ENCODE results near the gene RSRC1. TPM values are rescaled to one million over a fixed set of nuclear protein-coding genes. Genes with fewer than 3 reads are reported as not detected.
"Not testable (repeated sequence)": the region's sequence is repeated elsewhere in the genome, so short reads cannot be mapped to it uniquely, and the experiment has no call there.

RSRC1 gene
- total RNA-seq, 1 experiment from 2014 or later, result 35.8 TPM

GRCh38 chr3:158505117-158505516, 395.2 kb downstream of the RSRC1 start:
- TF ChIP-seq CTCF (IDR thresholded peaks at IDR 0.05; ENCODE audit: unreplicated experiment), result no peak
- Mint-ChIP-seq H3K27ac (ENCODE audit: low read depth, unreplicated experiment) (no peak overlapping the region), H3K4me3 (ENCODE audit: unreplicated experiment) (no peak overlapping the region), H3K4me1 (ENCODE audit: insufficient read depth, unreplicated experiment) (peaks cover 5% of the 10 kb centered on the region), H3K9me3 (ENCODE audit: unreplicated experiment) (peaks cover 7% of the 10 kb centered on the region), H3K27me3 (ENCODE audit: insufficient read depth, unreplicated experiment) (no peaks in the 10 kb centered on the region), H3K36me3 (ENCODE audit: insufficient read depth, unreplicated experiment) (no peaks in the 10 kb centered on the region)
- CTCF ChIA-PET, result interaction anchor here (0.5 to 0.6 kb wide), 3 partner anchors 14 to 840 kb away, joined by 3 read pairs; no protein-coding TSS in a partner anchor
- BruUV-seq (replicated peaks), result no TSS peak
- POLR2A ChIA-PET, result no interaction called here
- intact Hi-C loops (cut with micrococcal nuclease), result no loop called here
- DNase-seq (ENCODE audit: unreplicated experiment), result no peak

GRCh38 chr3:158506456-158506855, 396.6 kb downstream of the RSRC1 start:
- no TSS peak for BruUV-seq (replicated peaks)
- Mint-ChIP-seq H3K27ac (ENCODE audit: low read depth, unreplicated experiment) (no peak overlapping the region), H3K4me1 (ENCODE audit: insufficient read depth, unreplicated experiment) (peaks cover 5% of the 10 kb centered on the region), H3K9me3 (ENCODE audit: unreplicated experiment) (no peaks in the 10 kb centered on the region), H3K27me3 (ENCODE audit: insufficient read depth, unreplicated experiment) (no peaks in the 10 kb centered on the region), H3K36me3 (ENCODE audit: insufficient read depth, unreplicated experiment) (no peaks in the 10 kb centered on the region), H3K4me3 (ENCODE audit: unreplicated experiment) (no peak overlapping the region)
- DNase-seq (ENCODE audit: unreplicated experiment), result no peak
- TF ChIP-seq CTCF (IDR thresholded peaks at IDR 0.05; ENCODE audit: unreplicated experiment), result no peak
- POLR2A ChIA-PET, result no interaction called here
- CTCF ChIA-PET, result interaction anchor here (0.7 kb wide), 1 partner anchor 16 kb away, joined by 3 read pairs; no protein-coding TSS in a partner anchor
- intact Hi-C loops (cut with micrococcal nuclease), result no loop called here

- ChIA-PET CTCF (no interaction called here), POLR2A (no interaction called here)
- Mint-ChIP-seq H3K4me3 (ENCODE audit: unreplicated experiment) (no peak overlapping the region), H3K27me3 (ENCODE audit: insufficient read depth, unreplicated experiment) (no peaks in the 10 kb centered on the region), H3K27ac (ENCODE audit: low read depth, unreplicated experiment) (no peak overlapping the region), H3K4me1 (ENCODE audit: insufficient read depth, unreplicated experiment) (peaks cover 5% of the 10 kb centered on the region), H3K36me3 (ENCODE audit: insufficient read depth, unreplicated experiment) (no peaks in the 10 kb centered on the region), H3K9me3 (ENCODE audit: unreplicated experiment) (no peaks in the 10 kb centered on the region)
- no peak for DNase-seq (ENCODE audit: unreplicated experiment)
- no TSS peak for BruUV-seq (replicated peaks)
- intact Hi-C loops (cut with micrococcal nuclease), result no loop called here
- TF ChIP-seq CTCF (IDR thresholded peaks at IDR 0.05; ENCODE audit: unreplicated experiment), result no peak
These were observed 398.6 kb downstream of the RSRC1 start for GRCh38 chr3:158508481-158508880.

GRCh38 chr3:158509891-158510290, 400.0 kb downstream of the RSRC1 start:
- BruUV-seq (replicated peaks), result no TSS peak
- ChIA-PET CTCF (no interaction called here), POLR2A (no interaction called here)
- TF ChIP-seq CTCF (IDR thresholded peaks at IDR 0.05; ENCODE audit: unreplicated experiment), result no peak
- peaks cover 5% of the 10 kb centered on the region for H3K4me1 Mint-ChIP-seq (ENCODE audit: insufficient read depth, unreplicated experiment)
- H3K9me3 Mint-ChIP-seq (ENCODE audit: unreplicated experiment), result no peaks in the 10 kb centered on the region
- peak; percentile 46 for DNase-seq (ENCODE audit: unreplicated experiment)
- H3K27me3 Mint-ChIP-seq (ENCODE audit: insufficient read depth, unreplicated experiment), result no peaks in the 10 kb centered on the region
- H3K36me3 Mint-ChIP-seq (ENCODE audit: insufficient read depth, unreplicated experiment), result peaks cover 6% of the 10 kb centered on the region
- H3K4me3 Mint-ChIP-seq (ENCODE audit: unreplicated experiment), result no peak overlapping the region
- intact Hi-C loops (cut with micrococcal nuclease), result no loop called here
- no peak overlapping the region for H3K27ac Mint-ChIP-seq (ENCODE audit: low read depth, unreplicated experiment)

GRCh38 chr3:158516729-158517128, 406.8 kb downstream of the RSRC1 start:
- BruUV-seq (replicated peaks); CTCF ChIA-PET; POLR2A ChIA-PET; H3K4me3 Mint-ChIP-seq (ENCODE audit: unreplicated experiment); DNase-seq (ENCODE audit: unreplicated experiment); H3K36me3 Mint-ChIP-seq (ENCODE audit: insufficient read depth, unreplicated experiment); intact Hi-C loops (cut with micrococcal nuclease); H3K27ac Mint-ChIP-seq (ENCODE audit: low read depth, unreplicated experiment); H3K4me1 Mint-ChIP-seq (ENCODE audit: insufficient read depth, unreplicated experiment); H3K27me3 Mint-ChIP-seq (ENCODE audit: insufficient read depth, unreplicated experiment); H3K9me3 Mint-ChIP-seq (ENCODE audit: unreplicated experiment): not testable (repeated sequence)
